GM18519 (cell line): ENCODE measurements around the gene NHLRC1.
"Not testable (repeated sequence)": the region's sequence is repeated elsewhere in the genome, so short reads cannot be mapped to it uniquely, and the experiment has no call there.

Experiments used
- ATAC-seq: cut with Tn5 transposase; IDR thresholded peaks from one replicate; pipeline ENCODE4 v1.9.1; 2021; ENCODE audit warnings: mild to moderate bottlenecking, moderate library complexity; ENCODE audit not compliant: unreplicated experiment, low FRiP score

NHLRC1 gene

DNA sequence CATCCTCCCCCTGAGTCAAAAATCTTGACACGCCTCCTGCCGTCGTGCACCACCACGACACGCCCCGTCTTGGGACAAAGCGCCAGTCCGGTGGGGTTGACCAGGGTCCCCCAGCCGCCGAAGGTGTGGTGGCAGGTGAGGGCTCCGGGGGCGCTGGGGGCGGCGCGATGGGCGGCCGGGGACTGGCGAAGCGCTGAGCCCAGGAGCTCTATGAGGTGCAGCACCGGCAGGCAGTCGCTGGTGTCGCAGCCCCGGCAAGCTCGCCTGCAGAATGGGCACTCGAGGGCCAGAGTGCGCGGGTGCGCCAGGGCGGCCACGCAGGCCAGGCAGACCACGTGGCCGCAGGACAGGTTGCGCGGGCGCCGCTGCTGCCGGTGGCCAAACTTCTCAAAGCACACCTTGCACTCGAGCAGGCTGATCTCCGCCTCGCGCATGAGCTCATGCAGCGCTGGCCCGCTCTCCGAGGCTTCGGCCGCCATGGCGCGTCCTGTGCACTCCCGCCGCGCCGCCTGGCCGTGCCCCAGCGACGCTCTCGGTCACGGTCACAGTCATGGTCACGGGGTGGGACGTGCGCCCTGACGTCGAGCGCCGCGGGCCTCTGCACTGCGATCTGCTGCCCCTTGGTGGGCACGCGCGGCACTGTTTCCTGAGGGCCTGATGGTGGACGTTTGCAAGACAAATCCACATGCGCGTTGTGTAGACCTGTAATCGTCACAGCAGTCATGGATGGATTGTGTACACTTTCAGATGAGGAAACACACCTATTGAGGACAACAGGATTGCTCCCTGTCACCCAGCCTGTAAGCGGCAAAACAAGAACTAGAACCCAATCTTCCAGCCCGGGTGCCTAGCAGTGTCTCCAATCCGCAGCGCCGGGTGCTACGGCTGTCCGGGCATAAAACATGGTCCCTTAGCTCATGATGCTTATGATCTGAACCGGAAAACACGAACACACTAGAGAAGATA lies at the start of gene NHLRC1:
Gene NHLRC1, minus strand, starts transcription at position 550 of the 966 bp plus-strand sequence. Its CDS starts 71 bp downstream, at position 479.
- peak; percentile 97 for ATAC-seq

DNA sequence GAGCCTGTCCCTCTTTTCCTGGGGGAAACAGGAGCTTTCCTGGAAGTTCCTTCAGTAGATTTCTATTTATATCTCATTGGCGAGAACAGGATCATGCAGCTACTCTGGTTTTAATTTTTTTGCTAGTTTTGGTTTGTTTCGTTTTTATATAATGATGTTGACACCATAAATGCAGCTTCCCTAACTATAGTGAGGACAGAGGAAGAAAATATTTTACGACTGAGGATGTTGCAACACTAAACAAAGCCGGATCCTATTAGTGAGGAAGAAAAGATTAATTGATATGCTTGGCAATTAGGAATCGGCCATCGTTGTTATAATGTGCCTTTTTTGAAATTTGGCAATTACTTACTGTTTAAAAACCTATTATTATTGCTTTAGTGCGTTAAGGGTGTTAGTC lies 49.4 kb upstream of the NHLRC1 start:
- no peak for ATAC-seq

DNA sequence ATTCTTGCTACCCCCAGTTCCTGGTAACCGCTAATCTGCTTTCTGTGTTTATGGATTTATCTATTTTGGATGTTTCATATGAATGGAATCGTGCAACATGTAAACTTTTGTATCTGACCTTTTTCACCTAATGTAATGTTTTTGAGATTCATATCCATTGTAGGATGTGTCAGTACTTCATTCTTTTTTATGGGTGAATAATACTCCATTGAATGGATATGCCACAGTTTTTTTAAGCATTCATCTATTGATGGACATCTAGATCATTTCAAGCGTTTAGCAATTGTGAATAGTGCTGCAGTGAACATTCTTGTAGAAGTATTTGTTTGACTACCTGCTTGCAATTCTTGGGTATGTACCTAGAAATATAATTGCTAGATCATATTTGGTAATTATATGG lies 45.8 kb upstream of the NHLRC1 start:
- ATAC-seq: no peak

DNA sequence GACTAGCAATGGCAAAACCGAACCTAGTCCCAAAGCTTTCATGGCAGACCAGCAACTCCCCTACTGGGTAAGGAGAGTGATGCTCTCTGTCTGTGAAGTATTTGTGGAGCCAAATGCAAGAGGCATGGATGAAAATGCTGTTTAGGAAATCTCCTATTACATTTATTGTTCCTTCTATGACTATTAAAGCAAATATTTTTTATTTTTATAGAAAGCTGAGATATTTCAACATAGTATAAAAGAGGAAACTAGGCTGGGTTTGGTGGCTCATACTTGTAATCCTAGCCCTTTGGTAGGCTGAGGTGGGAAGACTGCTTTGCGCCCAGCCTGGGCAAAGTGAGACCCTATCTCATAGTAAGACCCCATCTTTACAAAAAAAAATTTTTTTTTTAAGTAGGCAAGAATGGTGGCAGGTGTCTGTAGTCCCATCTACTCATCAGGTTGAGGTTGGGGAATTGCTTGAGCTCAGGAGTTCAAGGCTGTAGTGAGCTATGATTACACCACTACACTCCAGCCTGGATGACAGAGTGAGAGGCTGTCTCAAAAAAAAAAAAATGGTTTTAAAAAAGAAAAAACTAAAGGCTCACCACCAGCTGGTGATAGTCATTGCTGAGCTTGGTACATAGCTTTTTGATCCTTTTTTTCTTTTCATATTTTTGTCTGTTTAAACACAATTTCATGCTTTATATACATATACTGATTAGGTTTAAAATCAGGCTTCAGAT lies 44.0 kb upstream of the NHLRC1 start:
- ATAC-seq: no peak

DNA sequence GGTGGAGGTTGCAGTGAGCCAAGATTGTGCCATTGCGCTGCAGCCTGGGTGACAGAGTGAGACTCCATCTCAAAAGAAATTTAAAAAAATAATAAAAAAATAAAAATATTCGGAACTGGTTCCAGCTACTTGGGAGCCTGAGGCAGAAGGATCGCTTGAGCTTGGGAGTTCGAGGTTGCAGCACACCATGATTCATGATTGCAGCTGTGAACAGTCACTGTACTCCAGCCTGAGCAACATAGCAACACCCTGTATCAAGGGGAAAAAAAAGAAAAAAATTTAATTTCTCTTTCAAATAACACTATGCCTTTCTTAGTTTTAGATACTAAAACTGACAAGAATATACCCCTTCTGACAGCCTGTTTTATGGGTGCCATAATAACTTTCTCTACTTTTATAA lies 43.3 kb upstream of the NHLRC1 start:
- no peak for ATAC-seq

DNA sequence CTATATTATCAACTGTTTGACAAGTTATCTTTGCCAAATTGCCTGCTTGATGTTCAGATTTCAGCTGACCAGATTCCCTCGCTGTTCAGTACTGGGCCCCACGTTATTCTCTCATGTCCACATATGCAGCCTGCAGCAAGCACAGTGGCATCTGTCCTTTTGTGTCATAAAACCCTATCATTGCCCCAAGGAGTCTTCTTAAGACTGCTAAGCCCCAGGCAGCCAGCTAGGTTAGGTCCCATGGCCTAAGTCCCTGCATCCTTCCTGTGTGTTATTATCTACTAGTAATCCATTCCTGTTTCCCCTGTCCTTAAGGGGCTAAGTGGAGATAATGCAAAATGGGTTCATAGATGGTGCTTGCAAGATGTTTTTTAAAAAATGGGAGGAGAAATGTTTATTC lies 39.9 kb upstream of the NHLRC1 start:
- ATAC-seq: no peak

DNA sequence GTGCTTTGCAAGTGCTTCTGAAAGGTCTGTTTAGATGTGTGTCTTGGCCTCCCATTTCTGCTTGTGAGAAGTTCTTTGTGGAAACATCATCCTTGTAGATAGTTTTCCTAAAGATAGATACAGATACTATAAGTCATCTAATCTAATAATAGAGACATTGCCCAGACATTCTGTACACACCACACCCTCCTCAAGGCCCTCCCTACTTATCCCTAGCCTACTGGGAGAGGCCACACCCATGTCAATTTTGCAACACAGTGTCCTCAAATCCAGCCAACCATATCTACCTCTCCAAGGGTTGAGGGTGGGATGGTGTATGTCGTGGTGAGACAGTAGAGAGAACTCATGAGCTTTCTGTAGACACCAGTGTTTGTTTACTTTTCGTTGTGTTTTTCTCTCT lies 39.0 kb upstream of the NHLRC1 start:
- no peak for ATAC-seq

DNA sequence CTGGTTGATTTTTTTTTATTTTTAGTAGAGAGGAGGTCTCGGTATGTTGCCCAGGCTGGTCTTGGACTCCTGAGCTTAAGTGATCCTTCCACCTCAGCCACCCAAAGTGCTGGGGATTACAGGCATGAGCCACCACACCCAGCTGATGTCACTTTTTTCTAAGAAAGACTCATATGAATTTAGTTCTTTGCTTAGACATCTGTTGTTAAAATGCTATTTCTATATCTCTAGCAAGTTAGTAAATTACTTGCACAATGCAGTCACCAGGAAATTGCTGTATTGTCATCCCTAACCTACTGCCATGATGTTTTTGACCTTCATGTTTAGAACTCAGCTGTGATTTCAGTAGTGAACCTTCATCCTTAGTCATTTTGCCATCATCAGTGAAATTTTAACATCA lies 38.4 kb upstream of the NHLRC1 start:
- ATAC-seq: no peak

DNA sequence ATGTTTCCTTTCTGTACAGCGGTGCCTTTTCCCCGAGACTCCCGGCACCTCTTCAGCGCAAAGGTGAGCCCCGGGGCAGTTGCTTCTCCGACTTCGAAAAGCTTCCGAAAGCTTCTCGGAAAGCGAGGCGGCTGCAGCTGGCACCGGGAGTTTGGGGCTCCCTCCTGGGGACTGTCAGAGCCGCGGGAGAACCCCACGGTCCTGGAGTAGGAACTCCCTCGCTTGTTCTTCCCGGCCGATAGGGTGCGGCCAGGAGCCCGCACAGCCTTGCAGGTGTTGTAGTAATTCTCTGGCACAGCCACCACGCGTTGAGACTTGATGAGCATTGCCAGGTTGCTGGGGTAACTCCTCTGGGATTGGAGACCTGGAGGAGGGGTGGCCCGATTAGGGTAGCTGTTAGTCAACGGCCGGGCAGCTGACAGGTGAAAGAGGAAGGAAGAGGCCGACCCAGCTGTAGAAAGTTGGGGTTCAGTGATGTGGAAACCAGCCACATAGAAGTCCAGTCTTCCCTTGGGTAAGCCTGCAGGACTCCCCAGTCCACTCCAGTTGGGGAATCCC lies 33.5 kb upstream of the NHLRC1 start:
- ATAC-seq: peak; percentile 21

DNA sequence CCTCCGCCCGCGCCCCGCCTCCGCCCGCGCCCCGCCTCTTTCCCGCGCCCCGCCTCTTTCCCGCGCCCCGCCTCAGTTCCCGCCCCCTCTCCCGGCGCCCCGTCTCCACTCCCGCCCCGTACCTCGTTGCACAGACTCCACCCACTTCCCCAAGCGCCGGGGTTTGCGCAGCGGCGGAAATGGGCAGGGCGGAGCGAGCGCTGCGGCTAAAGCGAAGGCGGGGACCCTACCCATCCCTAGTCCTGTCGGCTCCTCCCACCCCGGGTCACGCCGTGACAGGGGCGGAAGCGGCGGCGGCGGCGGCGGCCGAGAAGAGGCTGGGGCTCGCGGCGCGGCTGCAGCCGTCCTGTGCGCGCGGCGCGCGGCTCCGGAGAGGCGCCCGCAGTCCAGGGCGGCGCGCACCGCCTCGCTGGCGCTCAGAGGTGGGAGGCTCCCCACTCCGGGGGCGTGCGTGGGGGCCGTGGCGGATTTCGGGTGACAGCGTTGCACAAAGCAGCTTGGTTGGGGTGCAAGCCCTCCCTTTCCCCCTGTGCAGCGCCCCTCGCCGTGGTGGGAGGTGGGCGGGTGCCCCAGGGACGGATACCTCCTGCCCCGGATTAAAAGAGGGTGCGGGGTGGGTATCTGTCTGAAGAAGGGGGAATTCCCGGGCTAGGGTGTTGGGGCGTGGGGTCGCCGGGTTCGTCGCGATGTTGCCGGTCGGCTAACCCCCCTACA lies 32.8 kb upstream of the NHLRC1 start, which contains the start of gene KDM1B:
Gene KDM1B, plus strand, starts transcription at position 273 of the 714 bp plus-strand sequence. CDS start 4,474 bp downstream, outside the sequence.
- peak; percentile 83 for ATAC-seq

DNA sequence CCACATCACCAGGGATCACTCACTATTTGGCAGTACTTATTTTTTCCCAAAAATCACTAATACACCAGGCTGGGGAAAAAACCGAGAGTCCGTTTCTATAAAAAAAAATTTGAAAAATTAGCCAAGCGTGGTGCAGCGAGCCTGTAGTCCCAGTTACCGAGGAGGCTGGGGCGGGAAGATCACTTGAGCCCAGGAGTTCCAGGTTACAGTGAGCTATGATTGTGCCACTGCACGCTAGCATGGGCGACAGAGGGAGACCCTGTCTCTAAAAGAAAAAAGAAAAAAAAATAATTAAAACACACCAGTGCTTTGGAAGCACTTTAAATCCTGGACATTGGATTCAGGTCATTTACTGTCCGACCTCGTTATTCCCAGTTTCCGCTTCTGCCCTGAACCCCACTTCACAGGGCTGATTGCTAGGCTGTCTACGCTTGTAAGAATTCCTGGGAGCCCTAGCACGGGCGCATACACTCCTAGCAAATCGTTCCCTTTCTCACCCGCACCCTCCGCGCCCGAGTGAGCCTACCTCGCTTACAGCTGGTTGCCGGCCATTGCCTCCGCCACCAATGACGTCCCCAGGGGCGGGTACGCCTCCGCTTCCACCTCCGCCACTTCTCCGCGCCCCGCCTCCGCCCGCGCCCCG lies 32.2 kb upstream of the NHLRC1 start, which contains the start of gene TPMT:
Gene TPMT, minus strand, starts transcription at position 571 of the 643 bp plus-strand sequence. CDS start 5,950 bp downstream, outside the sequence.
- ATAC-seq: peak; percentile 29

DNA sequence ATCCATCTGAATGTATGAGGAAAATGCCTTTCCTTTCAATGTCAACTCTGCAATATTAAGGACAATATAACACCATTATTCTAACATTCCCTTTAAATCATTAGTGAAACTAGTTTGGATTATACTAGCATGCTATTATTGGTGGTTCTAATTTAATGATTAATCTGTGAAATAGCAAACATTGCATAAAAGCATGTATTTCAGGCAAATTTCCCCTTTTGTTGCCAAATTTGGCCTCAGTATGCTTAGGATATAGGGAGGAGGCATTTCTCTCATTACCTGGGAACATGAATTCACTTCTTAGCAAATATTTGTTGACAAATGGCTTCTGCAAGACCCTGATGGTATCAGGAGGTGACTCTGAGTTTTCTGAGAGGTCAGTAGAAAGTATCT lies 30.8 kb upstream of the NHLRC1 start:
- no peak for ATAC-seq

DNA sequence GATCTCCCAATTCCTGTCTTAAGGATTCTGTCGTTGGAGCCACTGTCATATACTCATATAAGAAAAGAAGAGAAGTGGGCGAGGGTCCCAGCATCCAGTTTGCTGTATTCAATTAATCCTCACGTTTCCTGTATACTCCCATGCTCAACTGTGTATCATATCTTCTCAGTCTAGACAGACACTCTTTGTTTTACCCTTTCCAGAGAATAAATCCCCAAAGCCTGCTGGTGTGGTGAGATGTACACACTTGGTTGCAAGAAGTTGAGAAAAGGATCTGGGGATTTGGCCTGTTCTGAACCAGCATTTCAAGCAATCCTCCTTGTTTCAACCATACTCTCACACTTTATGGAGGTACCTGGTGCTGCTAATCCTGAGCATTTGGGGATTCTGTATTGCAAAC lies 29.3 kb upstream of the NHLRC1 start:
- ATAC-seq: no peak

DNA sequence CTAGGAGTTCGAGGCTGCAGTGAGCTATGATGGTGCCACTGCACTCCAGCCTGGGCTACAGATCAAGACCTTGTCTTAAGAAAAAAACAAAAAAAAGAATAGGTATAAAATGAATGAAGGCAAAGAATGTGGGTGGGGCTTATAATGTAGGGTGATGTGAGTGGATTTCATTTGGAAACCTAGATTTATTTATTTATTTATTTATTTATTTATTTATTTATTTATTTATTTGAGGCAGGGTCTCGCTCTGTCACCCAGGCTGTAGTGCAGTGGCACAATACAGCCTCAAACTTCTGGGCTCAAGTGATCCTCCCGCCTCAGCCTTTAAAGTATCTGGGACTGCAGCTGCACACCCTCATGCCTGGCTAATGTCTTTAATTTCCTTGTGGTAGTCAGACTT lies 28.9 kb upstream of the NHLRC1 start:
- not testable (repeated sequence) for ATAC-seq

DNA sequence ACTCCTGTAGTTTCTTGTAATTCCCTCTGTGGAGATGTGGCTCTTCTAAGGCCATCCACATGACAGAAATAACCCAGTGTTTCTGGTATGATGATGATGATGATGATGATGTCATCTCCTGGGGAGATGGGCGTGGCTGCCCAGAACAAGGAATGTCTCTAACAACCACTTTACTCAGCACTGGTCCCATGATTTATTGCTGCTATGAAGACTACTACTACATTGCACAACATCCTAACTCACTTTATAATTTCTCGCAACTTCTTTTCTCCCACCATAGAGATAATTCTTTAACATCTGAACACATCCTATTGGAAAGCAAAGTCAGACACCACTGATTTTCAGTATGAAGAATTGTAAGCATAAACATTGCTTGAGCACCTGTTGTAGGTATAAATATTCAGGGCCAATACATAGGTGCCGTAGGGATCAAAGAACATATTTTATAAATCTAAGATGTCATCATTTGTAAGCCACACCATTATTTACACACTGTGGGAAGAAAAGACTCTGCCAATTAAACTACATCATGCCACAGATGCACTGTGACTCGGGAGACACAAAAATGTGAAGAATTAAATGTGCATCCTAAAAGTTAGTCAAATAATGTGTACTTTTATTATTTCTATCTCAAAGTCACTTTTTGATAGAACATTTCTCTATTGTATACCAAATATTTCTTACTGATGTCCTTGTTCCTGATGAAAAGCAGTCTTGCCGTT lies 26.0 kb upstream of the NHLRC1 start:
- ATAC-seq: no peak

DNA sequence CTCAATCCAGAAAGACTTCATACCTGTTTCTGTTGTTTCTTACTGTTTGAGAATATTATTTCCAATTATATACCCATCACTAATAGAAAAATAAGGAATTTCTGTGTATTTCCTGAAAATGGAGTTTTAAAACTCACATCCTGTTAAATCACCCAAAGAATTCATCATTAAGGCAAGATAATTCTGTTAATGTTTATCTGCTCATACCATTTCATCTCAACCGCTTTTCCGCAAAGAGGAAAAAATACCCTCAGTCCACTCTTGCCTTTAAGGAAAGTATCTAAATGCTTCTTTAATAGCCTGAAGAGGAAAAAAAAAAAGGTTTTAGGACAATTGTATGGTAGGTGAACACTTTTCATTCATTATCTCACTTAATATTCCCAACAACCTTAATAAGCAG lies 25.1 kb upstream of the NHLRC1 start:
- no peak for ATAC-seq

DNA sequence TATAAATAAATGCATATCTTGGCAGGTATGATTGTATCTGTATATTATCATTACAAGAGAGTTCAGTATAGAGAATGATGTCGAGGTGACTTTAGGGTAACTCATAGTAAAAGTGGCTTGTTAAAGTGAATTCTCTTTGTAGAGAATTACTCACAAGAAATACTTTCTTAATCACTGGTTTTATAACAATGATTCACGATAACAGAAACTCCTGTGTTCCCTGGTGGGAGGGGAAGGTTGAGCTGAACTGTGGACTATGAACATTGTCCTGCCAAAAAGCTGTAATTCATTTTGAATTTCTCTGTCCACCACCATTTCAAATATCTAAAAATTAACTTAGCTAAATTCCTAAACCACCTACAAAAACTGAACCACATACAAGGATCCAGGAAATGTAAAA lies 24.7 kb upstream of the NHLRC1 start:
- no peak for ATAC-seq

DNA sequence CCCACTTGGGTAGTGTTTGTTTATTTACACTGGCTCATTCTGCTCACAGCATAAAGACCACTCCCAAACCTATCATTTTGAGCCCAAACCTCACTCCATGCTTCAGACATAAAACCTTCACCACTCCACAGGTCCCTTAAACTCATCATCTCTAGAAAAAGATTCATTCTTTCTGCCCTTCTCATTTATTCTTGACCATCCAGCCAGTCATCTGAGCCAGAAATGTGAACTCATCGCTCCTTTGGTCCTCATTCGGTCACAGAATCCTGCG lies 20.0 kb upstream of the NHLRC1 start:
- ATAC-seq: no peak

DNA sequence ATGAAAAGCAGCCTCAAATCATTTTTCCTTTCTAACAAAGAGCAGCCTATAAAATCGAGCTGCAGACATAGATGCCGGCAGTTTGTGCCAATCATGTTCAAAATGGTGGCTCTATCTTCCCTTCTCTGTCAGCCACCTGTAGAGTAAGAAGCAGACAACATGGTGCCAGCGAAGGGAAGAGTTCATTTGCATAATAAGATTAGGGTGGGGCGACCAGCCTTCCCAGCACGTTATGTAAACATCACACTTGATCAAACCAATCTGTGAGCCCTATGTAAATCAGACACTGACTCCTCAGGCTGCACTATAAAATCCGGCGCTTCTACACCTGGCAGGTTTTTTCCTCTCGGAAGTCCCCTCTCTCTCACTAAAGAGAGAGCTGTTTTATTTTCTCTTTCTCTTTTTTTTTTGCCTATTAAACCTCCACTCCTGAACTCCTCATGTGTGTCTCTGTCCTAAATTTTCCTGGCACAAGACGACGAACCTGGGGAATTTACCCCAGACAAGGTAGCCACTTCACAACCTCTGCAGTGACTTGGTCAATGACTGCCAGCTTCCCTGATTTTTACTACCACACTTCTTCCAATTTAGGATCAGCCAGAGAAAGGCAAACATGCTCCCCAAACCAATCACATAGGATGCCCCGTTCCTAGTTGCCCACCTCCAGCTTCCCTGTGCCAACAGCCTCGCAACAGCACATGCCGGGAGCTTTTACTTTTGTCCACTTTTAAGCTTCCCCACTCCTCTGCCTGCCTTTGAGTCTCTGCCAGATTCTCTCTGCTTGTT lies 19.5 kb upstream of the NHLRC1 start:
- no peak for ATAC-seq
